ENCODE measurements around the gene MYBBP1A.

DNA sequence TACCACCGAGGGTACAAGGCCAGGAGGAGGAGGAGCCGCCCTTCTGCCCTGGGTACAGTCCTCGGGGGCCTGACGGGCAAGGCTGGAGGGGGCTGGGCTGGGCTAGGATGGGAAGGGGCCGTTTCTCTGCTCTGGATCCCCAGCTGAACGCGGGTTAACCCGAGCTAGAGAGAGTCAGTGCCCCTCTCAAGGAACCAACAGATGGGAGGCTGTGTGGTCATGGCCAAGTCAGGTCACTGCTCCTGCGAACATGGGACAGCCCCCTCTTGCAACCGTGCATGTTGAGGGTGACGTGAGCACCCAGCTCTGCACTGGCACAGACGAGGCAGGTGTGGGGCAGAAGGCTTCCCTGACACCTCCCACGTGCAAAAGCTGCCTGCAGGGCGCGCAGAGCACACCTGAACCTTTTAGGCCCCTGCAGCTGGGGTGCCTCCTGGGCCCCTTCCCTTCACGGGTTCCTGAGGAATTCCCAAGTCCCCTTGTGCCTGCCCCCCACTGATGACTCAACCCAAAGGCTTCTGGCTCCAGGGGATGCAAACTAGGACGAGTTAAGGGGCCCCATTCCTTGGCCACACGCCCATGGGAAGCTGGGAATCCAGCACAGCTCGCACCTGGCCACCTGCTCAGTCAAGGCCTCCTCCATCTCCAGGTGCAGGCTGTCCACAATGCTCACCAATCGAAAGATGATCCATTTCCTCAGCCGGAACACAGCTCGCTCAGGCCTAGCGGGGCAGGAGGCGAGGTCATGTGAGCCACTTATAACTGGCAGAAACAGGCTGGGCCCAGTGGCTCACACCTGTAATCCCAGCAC, 6.3 kb downstream of the MYBBP1A start:
- no peak for TF ChIP-seq POLR2A (IDR thresholded peaks at IDR 0.05)
- no peak for TF ChIP-seq CTCF (IDR thresholded peaks at IDR 0.05)
